Measurements from ENCODE around the gene NT5DC3.

GRCh38 chr12:103836345-103836744 is 4.7 kb downstream of the NT5DC3 start:
- TF ChIP-seq CTCF (IDR thresholded peaks at IDR 0.05; ENCODE audit: low read depth, low read length, missing input control) (no peak), MAX (IDR thresholded peaks at IDR 0.05) (no peak), RXRA (IDR thresholded peaks at IDR 0.05) (no peak), JUND (IDR thresholded peaks at IDR 0.05) (no peak)
